SK-N-SH (cell line): ENCODE results near the gene PSMB4.

ENCODE experiments used
- ELF1 ChIP-seq: IDR thresholded peaks from 2 replicates; pipeline ENCODE4 v1.4.0; 2012
- EP300 ChIP-seq, 2 experiments: IDR thresholded peaks; 2 replicates each; pipeline versions ENCODE4 v1.4.0 to v1.6.1; 2012; ENCODE audit warnings: borderline replicate concordance in 1 of 2, low read depth in 1 of 2, low read length in 1 of 2
- NRF1 ChIP-seq: IDR thresholded peaks from 2 replicates; pipeline ENCODE4 v1.6.1; 2012; ENCODE audit warnings: low read depth, mild to moderate bottlenecking, low read length
- RXRA ChIP-seq: IDR thresholded peaks from 2 replicates; pipeline ENCODE4 v1.4.0; 2012; ENCODE audit warnings: low read depth, mild to moderate bottlenecking, borderline replicate concordance
- SIN3A ChIP-seq: IDR thresholded peaks from 2 replicates; pipeline ENCODE4 v1.6.1; 2012; ENCODE audit warnings: low read depth, mild to moderate bottlenecking, low read length, moderate library complexity, borderline replicate concordance
- SMC3 ChIP-seq: IDR thresholded peaks from 2 replicates; pipeline ENCODE4 v1.6.1; 2012; ENCODE audit warnings: low read depth, low read length, improper control_type of control experiment
- TAF1 ChIP-seq: IDR thresholded peaks from 2 replicates; pipeline ENCODE4 v1.6.1; 2012; ENCODE audit warnings: low read depth, mild to moderate bottlenecking, low read length, moderate library complexity, borderline replicate concordance
- YY1 ChIP-seq: IDR thresholded peaks from 2 replicates; pipeline ENCODE4 v1.4.0; 2012; ENCODE audit warnings: low read depth, mild to moderate bottlenecking
- TF ChIP-seq, protein P1 (sequence below): fragments of 200-600 bp; sonication (generic); IDR thresholded peaks from 2 replicates; pipeline ENCODE4 v1.6.1; 2017; ENCODE audit warnings: antibody characterized with exemption, mild to moderate bottlenecking, moderate library complexity
- TF ChIP-seq, protein P2 (sequence below): IDR thresholded peaks from 2 replicates; pipeline ENCODE4; 2012
- TF ChIP-seq, protein P3 (sequence below): IDR thresholded peaks from 2 replicates; pipeline ENCODE4 v1.4.0; 2012; ENCODE audit warnings: low read depth
- TF ChIP-seq, protein P4 (sequence below): fragments of 150-350 bp; IDR thresholded peaks from 2 replicates; pipeline ENCODE4 v1.6.1; 2017; ENCODE audit warnings: antibody characterized with exemption, low read length, low read depth, borderline replicate concordance

DNA sequence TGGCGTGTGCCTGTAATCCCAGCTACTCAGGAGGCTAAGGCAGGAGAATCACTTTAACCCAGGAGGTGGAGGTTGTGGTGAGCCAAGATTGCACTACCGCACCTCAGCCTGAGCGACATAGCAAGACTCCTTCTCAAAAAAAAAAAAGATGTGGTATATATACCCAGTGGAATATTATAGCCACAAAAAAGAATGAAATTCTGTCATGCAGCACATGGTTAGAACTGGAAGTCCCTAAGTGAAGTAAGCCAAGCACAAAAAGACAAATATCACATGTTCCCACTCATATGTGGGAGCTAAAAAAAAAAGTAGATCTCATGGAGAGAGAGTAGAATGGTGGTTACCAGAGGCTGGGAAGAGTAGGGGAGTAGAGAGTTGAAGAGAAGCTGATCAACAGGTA lies 18.7 kb downstream of the PSMB4 start:
- no peak for TF ChIP-seq SMC3
- no peak for TF ChIP-seq SIN3A
- no peak for TF ChIP-seq NRF1
- TF ChIP-seq, protein P1, sequence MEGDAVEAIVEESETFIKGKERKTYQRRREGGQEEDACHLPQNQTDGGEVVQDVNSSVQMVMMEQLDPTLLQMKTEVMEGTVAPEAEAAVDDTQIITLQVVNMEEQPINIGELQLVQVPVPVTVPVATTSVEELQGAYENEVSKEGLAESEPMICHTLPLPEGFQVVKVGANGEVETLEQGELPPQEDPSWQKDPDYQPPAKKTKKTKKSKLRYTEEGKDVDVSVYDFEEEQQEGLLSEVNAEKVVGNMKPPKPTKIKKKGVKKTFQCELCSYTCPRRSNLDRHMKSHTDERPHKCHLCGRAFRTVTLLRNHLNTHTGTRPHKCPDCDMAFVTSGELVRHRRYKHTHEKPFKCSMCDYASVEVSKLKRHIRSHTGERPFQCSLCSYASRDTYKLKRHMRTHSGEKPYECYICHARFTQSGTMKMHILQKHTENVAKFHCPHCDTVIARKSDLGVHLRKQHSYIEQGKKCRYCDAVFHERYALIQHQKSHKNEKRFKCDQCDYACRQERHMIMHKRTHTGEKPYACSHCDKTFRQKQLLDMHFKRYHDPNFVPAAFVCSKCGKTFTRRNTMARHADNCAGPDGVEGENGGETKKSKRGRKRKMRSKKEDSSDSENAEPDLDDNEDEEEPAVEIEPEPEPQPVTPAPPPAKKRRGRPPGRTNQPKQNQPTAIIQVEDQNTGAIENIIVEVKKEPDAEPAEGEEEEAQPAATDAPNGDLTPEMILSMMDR: no peak
- TF ChIP-seq EP300 (IDR thresholded peaks at IDR 0.05; ENCODE audit: borderline replicate concordance in 1 of 2, low read depth in 1 of 2, low read length in 1 of 2): no peak
- TF ChIP-seq, protein P2, sequence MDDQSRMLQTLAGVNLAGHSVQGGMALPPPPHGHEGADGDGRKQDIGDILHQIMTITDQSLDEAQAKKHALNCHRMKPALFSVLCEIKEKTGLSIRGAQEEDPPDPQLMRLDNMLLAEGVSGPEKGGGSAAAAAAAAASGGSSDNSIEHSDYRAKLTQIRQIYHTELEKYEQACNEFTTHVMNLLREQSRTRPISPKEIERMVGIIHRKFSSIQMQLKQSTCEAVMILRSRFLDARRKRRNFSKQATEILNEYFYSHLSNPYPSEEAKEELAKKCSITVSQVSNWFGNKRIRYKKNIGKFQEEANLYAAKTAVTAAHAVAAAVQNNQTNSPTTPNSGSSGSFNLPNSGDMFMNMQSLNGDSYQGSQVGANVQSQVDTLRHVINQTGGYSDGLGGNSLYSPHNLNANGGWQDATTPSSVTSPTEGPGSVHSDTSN: no peak
- no peak for TF ChIP-seq RXRA
- TF ChIP-seq TAF1: no peak
- TF ChIP-seq, protein P3, sequence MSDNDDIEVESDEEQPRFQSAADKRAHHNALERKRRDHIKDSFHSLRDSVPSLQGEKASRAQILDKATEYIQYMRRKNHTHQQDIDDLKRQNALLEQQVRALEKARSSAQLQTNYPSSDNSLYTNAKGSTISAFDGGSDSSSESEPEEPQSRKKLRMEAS: no peak
- no peak for TF ChIP-seq YY1
- TF ChIP-seq ELF1: no peak
- TF ChIP-seq, protein P4, sequence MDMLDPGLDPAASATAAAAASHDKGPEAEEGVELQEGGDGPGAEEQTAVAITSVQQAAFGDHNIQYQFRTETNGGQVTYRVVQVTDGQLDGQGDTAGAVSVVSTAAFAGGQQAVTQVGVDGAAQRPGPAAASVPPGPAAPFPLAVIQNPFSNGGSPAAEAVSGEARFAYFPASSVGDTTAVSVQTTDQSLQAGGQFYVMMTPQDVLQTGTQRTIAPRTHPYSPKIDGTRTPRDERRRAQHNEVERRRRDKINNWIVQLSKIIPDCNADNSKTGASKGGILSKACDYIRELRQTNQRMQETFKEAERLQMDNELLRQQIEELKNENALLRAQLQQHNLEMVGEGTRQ: no peak
